Uterus (tissue), 2 donors: ENCODE measurements around the gene ZNF331.

Experiments
- CTCF ChIP-seq, 4 experiments: fragments of 200-600 bp in 2 of 4; fragments of 450-650 bp in 2 of 4; sonication (generic) in 2 of 4; IDR thresholded peaks; one replicate each; pipeline ENCODE4 v1.5.1; 2016 to 2019; ENCODE audit warnings: antibody characterized with exemption in 4 of 4, mild to moderate bottlenecking in 2 of 4, moderate library complexity in 1 of 4
- POLR2A ChIP-seq, 2 donors: fragments of 450-650 bp; IDR thresholded peaks; one replicate each; pipeline ENCODE4 v1.6.1; 2016; ENCODE audit warnings: antibody characterized with exemption in 2 of 2, mild to moderate bottlenecking in 1 of 2, moderate library complexity in 1 of 2

GRCh38 chr19:53553865-53554791, 16.2 kb downstream of the ZNF331 start:
- peak in 2 of 4 experiments; percentile 16 to 22 for TF ChIP-seq CTCF (IDR thresholded peaks at IDR 0.05)
- TF ChIP-seq POLR2A (IDR thresholded peaks at IDR 0.05): peak; percentile 51 to 71
